ENCODE data around the gene GALNT14.

Gene GALNT14

GRCh38 chr2:30971231-30972025 is 166.8 kb downstream of the GALNT14 start:
- no peak for DNase-seq

GRCh38 chr2:30968660-30969397 is 169.4 kb downstream of the GALNT14 start:
- DNase-seq = no peak

DNA sequence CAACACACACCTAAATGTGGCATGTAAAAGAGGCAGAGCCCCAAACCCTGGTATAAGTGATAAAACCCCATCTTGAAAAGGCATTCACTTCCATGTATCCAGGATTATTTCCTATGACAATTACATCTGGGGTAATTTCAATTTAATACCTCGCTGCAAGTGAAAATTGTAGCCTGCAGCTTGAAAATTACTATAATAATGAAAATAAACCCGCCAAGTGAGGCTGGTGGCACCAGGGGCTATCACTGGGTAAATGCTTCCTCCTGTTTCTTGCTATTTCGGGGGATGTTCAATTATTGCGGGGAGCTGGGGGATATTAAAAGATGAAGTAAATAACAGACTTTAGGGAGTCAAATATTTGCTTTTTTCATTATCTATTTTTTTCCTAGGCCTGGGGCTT is 171.5 kb downstream of the GALNT14 start:
- no peak for DNase-seq

DNA sequence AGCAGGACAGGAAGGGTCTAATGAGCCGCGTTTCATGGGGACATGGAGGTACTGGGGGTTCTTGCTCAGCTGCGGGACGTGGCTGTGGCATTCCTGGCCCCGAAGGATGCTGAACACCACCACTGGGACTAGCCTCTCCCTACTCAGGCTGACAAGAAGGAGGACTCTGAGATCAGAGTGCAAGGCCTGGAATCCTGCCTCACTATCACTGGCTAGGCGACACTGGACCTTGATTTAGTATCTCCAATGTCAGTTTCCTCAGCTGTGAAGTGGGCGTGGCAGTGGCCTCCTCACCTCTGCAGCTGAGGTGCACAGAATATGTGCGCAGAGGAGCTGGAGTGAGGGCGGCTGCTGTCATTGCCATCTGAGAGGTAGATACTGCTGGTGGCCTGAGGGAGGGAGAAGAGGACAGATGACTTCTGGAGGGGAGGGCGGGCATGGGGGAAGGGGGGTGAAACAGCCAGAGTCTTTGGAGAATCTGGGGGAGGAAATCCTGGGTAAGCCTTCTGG is 173.2 kb downstream of the GALNT14 start:
- DNase-seq = no peak

- no peak for DNase-seq
Observed at GRCh38 chr2:30964334-30965005, 173.8 kb downstream of the GALNT14 start.

- no peak for DNase-seq
Observed at GRCh38 chr2:30963184-30963583, 175.1 kb downstream of the GALNT14 start.

- no peak for DNase-seq
Observed at GRCh38 chr2:30960213-30960612, 178.0 kb downstream of the GALNT14 start.

GRCh38 chr2:30959653-30960052 is 178.6 kb downstream of the GALNT14 start:
- no peak for DNase-seq

GRCh38 chr2:30958918-30959265 is 179.3 kb downstream of the GALNT14 start:
- DNase-seq = no peak

DNA sequence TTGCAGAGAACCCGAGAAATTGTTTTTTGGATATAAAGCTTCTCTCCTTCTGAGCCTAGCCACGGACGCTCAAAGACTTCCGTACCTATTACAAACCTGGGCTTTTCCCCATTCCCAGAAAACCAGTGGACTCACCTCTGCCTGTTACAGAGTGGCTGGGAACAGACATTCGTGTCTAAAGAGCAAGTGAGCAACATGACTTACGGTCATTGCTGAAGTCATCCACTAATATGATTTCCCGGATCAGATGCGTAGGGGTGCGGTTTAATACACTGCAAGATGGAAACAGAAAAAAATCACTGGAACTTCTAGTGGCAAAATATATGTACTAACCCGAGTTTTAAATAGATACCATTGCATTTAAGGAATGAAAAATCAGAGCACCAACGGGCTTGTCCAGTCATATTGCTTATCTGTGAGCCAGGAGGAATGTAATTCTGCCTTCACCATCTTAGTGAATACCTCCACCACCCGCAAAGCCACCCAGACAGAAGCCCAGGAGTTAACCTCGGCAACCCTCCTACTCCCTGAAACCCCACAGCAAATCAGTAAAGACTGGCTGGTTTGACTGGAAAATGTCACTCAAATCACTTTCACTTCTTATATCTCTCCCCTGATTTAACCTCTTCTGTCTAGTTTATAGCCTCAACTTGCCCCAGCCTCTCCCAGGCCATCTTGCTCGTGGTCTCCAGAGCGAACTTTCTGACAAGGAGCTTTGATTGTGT is 179.9 kb downstream of the GALNT14 start:
- DNase-seq = no peak

DNA sequence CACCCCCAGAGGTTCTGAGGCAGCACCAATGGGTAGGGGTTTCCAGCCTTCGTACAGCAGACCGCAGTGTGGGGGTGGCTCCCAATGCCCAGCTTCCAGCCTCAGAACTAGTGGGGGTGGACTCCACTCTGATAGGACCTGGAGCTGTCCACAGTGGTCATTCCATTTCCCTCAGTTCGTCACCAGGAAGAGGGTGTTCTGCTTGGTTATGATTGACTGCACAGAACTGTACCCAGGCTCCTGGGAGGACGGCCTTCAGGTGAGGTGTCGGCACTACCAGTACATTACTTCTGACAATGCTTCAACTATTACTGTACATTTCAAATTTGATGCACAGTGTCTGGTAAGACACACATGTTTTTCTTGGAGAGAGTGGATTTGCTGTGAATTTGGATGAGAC is 180.6 kb downstream of the GALNT14 start:
- DNase-seq = no peak

GRCh38 chr2:30956995-30957394 is 181.2 kb downstream of the GALNT14 start:
- DNase-seq = no peak

GRCh38 chr2:30955516-30956132 is 182.6 kb downstream of the GALNT14 start:
- no peak for DNase-seq

DNA sequence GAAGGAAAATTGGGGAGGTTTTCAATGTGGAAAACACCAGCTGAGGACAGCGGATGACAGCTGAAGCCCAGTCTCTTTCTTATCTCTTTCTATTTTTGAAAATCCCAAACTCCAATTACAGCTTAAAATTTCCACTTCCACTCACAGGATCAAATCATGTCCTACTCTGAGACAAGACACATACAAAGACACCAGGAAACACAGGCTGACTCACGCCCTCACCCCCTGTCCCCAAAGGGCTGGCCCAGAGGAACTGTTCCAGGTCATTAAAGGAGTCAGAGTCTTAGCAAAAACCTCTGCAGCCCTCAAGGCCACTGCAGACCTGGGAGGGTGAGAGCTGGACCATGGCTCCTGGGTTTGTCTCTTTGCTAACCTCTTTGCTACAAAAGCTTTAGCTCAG is 187.9 kb downstream of the GALNT14 start:
- DNase-seq = no peak

- no peak for DNase-seq
Observed at GRCh38 chr2:30949435-30949834, 188.8 kb downstream of the GALNT14 start.

- no peak for DNase-seq
Observed at GRCh38 chr2:30948857-30949256, 189.4 kb downstream of the GALNT14 start.

- DNase-seq = no peak
Observed at GRCh38 chr2:30948130-30948529, 190.1 kb downstream of the GALNT14 start.

- no peak for DNase-seq
Observed at GRCh38 chr2:30947686-30948085, 190.6 kb downstream of the GALNT14 start.

DNA sequence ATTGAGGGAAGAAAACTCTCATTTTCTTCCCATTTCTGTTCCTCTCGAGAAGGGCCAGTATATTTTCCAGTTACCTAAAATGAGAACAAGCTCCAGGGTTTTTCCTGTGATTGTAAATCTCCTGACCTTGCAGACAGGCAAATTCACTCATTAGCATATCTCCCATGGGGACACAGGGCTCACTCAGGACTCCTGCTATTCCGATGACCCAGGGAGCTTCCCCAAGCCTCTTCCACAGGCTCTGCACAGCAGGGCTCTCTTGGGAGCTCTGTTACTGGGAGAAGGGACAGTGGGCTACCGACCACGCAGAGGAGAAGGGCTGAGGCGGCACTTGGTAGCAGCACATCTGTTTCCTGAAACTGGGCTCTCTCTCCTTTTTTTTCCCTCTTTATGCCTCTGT is 195.8 kb downstream of the GALNT14 start:
- no peak for DNase-seq

DNA sequence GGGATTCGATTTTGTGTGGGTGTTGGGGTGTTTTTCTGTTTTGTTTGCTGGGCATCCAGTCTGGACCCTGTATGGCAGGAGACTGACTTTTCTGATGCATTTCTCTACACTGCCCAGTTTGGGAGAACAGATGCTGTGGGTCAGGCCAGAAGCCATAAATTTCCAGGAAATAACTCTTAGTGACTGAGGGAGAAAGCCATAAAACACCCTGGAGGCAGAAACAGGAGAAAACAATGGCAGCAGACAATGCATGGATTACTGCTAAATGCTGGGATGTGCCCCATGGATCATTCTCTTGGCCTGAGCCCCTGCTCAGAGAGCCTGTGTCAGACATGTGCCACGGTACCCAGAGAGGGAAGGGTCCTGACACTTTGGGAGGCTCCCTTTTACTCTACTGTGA is 197.4 kb downstream of the GALNT14 start:
- no peak for DNase-seq

- no peak for DNase-seq
Observed at GRCh38 chr2:30939364-30939763, 198.9 kb downstream of the GALNT14 start.

GRCh38 chr2:30938196-30938595 is 200.0 kb downstream of the GALNT14 start:
- DNase-seq = no peak

GRCh38 chr2:30936977-30937376 is 201.3 kb downstream of the GALNT14 start:
- DNase-seq = no peak
